Stimulated activated CD8-positive, alpha-beta memory T cell treated with anti-CD3 and anti-CD28 coated beads, Interleukin-15, amount 100 ng/mL, for 24 hours (primary cell): ENCODE measurements around the gene OTUD5.
"Not testable (repeated sequence)": the region's sequence is repeated elsewhere in the genome, so short reads cannot be mapped to it uniquely, and the experiment has no call there.

ENCODE experiments used
- DNase-seq: peaks from one replicate; pipeline ENCODE4 v3.0.0-alpha.2; 2020; ENCODE audit warnings: low read depth

Gene OTUD5

DNA sequence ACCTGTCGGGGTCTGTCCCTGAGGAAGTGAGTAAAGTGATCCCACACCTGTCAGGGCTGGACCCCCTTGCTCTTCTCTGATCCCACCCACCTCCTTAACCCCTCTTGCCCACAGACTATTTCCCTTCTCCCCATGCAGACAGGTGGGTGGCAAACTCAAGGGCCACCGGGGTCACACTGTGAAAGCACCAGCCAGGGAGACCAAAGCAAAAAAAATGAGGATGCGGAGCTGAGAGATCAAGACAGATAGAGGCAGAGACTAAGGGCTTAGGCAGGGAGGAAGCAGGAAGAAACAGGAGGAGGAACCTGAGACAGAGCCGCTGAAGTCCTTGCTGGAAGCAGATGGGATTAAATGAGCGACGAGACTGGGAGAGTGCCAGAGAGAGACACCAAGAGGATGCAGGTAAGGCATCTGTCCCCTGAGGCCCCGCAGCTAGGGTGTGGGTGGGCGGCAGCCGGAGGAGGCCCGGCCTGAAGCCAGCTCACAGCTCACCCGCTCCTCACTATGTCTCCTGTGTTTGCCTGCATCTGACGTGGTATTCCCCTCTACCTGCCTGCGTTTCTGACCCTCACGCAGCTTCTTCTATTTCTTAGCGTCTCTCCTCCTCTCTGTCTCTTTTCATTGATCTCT, 67.0 kb downstream of the OTUD5 start:
- DNase-seq, result no peak

DNA sequence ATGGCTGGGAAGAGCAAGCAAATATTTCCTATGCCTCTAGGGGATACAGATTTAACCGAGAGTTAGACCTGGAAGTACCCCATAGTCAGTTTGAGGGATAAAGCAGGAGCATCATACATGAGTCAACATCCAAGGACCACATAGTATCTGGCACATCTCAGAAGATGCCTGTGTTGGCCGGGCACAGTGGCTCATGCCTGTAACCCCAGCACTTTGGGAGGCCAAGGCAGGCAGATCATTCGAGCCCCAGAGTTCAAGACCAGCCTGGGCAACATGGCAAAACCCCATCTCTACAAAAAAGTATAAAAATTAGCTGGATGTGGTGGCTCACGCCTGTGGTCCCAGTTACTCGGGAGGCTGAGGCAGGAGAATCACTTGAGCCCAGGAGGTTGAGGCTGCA, 70.8 kb downstream of the OTUD5 start:
- DNase-seq, result not testable (repeated sequence)

DNA sequence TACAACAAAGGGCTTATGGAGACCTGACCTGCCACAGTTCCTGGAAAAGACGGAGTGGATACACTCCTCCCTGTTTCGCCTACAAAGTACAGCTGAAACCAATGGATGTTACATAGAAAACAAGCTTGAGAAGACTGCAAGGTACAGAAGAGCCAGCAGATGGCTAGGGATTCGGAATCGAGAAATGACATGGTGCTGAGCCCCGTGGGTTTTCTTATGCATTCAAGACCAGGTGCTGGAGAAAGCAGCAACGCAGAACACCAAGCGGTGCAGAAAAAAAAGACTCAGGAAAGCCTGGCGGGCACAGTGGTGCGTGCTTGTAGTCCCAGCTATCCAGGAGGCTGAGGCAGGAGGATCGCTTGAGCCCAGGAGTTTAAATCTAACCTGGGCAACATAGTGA, 73.7 kb downstream of the OTUD5 start:
- DNase-seq, result no peak

DNA sequence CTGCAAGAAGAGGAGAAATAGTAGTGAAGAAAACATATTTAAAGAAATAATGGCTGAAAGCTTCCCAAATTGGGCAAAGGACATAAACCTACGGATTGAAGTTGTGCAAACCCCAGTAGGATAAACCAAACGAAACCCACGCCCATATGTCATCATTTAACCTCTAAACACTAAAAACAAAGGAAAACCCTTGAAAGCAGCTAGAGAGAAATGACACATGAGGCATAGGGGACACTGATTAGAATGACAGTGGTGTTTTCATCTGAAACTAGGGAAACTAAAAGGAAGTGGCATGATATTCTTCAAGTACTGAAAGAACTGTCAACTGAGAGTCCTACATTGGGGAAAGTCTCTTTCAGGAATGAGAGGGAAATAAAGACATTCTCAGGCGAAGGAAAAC, 80.5 kb downstream of the OTUD5 start:
- not testable (repeated sequence) for DNase-seq
